Mononuclear cell (primary cell): ENCODE data around the gene CDYL2. TPM values are rescaled to one million over a fixed set of nuclear protein-coding genes. Genes with fewer than 3 reads are reported as not detected.
A peak's percentile ranks its signal among the peaks of the same experiment; 100 is the strongest.

Experiments used
- H3K27me3 ChIP-seq: 2 replicates; pipeline ENCODE4 v1.6.0; 2011; ENCODE audit warnings: low read length, control low read depth; ENCODE audit not compliant: insufficient read depth
- H3K4me1 ChIP-seq: 2 replicates; pipeline ENCODE4 v1.5.1; 2011; ENCODE audit warnings: mild to moderate bottlenecking, low read length, control low read depth; ENCODE audit not compliant: insufficient read depth
- H3K4me3 ChIP-seq: 2 replicates; pipeline ENCODE4 v1.5.1; 2011; ENCODE audit warnings: mild to moderate bottlenecking, low read length, moderate library complexity
- H3K9me3 ChIP-seq: 2 replicates; pipeline ENCODE4 v1.5.1; 2011; ENCODE audit warnings: low read depth, mild to moderate bottlenecking, control low read depth, low read length
- total RNA-seq: library from RNA; depleted of rRNA; stranded (reverse); fragments of >200 nt; gene quantifications from one replicate; pipeline ENCODE4 v1.2.3, GENCODE V29; 2012

CDYL2 gene, protein sequence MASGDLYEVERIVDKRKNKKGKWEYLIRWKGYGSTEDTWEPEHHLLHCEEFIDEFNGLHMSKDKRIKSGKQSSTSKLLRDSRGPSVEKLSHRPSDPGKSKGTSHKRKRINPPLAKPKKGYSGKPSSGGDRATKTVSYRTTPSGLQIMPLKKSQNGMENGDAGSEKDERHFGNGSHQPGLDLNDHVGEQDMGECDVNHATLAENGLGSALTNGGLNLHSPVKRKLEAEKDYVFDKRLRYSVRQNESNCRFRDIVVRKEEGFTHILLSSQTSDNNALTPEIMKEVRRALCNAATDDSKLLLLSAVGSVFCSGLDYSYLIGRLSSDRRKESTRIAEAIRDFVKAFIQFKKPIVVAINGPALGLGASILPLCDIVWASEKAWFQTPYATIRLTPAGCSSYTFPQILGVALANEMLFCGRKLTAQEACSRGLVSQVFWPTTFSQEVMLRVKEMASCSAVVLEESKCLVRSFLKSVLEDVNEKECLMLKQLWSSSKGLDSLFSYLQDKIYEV
- total RNA-seq = 8.2 TPM

DNA sequence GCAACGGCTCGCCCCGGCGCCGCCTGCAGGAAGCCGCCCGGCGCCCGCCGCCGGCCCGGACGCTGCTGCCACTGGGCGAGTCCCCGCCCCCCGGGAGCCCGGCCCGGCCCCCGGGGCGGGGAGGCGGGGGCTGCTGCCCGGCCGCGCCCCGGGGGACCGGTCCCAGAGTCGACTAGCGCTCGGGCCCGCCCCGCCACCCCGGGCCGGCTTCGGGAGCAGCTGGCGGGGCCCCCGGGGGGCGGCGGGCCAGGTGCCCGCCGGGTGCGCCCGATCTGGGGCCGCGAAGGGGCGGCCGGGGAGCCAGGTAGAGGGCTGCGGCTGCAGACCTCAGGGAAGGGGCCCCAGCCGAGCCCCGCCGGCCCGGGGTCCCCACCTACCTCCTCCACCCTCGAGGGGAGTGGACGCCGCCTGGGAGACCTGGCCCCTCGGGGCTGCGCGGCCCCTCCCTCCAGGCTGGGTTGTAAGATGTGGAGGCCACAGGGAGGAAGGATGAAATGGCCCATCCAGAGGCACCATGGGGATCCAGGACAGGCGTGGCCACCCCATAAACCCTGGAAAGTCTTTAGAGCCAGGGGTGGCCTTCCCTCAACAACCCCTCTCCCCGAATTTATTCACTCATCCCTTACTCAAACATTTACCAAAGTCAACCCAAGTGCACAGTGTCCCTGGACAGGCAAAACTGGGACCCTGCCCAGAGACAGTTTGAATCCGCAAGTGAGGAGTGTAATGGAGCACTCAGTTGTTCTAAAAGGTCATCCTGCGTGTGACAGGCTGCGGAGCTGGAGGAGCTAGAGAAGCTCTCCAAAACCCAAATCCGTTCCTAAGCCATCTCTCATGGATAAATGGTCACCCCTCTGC lies at the start of gene CDYL2:
CDYL2 (minus strand) TSS at position 73 of the 858 bp plus-strand sequence. CDS start 425 bp downstream, outside the sequence.
- Histone ChIP-seq H3K4me1 (peaks cover 44% of the 10 kb centered on the region), H3K4me3 (peak within 1 kb of the TSS; percentile 42), H3K27me3 (no peaks in the 10 kb centered on the region), H3K9me3 (no peaks in the 10 kb centered on the region)

DNA sequence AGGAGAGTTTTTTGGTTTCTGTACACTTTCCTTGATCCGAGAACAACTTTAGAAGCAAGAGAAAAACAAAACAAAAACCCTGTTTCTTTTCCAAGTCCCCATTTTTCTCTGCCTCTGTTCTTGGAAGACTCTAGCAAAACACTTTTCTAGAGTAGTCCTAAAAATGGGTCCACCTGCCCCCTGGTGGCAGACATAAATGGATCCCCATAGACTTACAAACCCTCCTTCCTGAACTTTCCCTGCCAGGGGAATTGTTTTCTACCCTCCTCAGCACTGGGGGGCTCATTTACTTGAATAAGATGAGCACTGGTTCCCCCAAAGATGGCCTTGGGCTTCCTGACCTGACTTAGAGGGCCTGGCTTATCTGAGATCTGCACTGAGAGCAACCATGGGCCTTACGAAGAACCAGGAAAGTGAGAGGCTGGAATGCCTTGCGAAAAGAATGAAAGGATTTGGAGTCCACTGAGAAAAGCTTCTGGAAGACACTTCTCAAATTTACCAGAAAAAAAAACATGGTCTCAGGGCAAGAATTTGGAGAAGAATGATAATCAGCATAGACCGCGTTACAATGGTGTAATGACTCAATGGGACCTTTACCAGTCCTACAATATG lies 48.0 kb upstream of the CDYL2 start:
- Histone ChIP-seq H3K9me3 (no peaks in the 10 kb centered on the region), H3K4me1 (no peaks in the 10 kb centered on the region), H3K4me3 (no peak overlapping the region), H3K27me3 (no peaks in the 10 kb centered on the region)

DNA sequence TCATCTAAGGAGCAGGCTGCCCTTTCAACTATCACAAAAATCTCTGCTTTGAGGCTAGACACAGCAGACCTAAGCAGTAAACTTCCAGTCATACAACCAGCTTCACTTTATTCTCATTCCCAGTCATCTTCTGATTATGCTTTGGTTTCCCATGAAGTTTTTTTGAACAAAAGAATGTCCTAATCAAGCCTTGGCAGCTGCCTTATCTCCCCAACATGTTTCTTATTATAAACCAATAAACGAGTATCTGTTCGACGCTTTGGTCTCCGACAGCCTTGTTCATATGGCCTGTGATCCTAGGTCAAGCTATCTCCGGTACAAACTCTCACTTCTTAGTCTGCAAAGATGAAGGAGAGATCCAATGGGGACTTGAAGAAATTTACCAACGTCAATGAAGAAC lies 47.4 kb upstream of the CDYL2 start:
- no peak overlapping the region for H3K4me3 ChIP-seq
- H3K4me1 ChIP-seq = no peaks in the 10 kb centered on the region
- H3K27me3 ChIP-seq = no peaks in the 10 kb centered on the region
- no peaks in the 10 kb centered on the region for H3K9me3 ChIP-seq

DNA sequence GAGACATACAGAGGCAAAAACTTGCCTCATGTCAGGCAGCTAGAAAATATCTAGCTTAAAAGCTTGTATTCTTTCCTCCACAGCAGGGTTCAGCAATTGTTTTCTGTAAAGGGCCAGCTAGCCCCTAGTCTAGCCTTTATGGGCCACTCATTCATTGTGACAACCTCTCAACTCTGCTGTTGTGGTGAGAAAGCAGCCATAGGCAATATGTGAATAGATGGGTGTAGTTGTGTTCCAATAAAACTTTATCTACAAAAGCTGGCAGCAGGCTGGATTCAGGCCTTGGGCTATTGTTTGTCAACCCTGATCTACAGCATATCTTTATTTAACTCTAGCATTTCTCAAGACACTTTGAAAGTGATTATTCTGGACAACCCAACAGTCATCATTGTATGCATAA lies 46.4 kb upstream of the CDYL2 start:
- Histone ChIP-seq H3K27me3 (no peaks in the 10 kb centered on the region), H3K4me1 (no peaks in the 10 kb centered on the region), H3K4me3 (no peak overlapping the region), H3K9me3 (no peaks in the 10 kb centered on the region)

DNA sequence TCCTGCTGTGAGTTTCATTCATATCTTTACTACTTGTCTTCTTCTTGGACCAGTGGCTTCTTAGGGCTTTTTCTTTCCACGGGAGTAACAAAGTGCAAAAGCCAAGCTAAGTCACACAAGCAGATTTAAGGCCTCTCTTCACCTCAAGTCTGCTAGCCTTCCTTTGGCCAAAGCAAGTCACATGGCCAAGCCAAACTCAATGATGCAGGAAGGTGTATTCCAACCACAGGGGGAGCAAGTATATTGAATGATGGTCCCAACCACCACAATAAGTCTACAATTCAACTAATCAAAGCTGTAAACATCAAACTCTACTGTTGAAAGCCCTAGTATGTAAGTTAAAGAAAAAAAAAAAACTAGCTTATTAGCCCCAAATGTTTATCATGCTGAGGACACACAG lies 44.5 kb upstream of the CDYL2 start:
- Histone ChIP-seq H3K4me3 (no peak overlapping the region), H3K27me3 (no peaks in the 10 kb centered on the region), H3K9me3 (peaks cover 8% of the 10 kb centered on the region), H3K4me1 (no peaks in the 10 kb centered on the region)

DNA sequence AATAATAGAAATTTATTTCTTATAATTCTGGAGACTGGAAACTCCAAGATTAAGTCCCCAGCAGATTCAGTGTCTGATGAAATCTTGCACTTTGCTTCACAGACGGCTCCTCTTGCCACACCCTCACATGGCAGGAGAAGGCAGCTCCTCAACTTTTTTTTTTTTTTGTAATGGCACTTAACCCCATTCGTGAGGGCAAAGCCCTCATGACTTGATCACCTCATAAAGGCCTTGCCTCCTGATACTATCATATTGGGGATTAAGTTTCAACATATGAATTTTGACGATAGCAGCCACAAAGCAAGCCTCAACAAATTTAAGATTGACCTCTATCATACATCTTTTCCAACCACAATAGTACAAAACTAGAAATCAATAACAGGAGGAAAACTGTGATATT lies 42.3 kb upstream of the CDYL2 start:
- Histone ChIP-seq H3K4me1 (no peaks in the 10 kb centered on the region), H3K27me3 (no peaks in the 10 kb centered on the region), H3K9me3 (peaks cover 13% of the 10 kb centered on the region), H3K4me3 (no peak overlapping the region)

DNA sequence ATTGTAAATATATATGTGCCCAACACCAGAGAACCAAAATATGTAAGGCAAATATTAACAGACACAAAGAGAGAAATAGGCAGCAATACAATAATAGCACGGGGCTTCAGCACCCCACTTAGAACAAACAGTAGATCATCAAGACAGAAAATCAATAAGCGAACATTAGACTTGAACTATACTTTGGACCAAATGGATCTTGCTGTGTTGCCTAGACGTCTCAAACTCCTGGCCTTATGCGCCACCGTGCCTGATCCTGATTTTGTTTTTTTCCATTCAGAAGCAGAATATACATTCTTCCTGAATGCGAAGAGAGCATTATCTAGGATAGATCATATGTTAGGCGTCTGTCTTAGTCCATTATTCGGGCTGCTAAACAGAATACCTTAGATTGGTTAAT lies 41.9 kb upstream of the CDYL2 start:
- no peak overlapping the region for H3K4me3 ChIP-seq
- H3K9me3 ChIP-seq = peaks cover 17% of the 10 kb centered on the region
- no peaks in the 10 kb centered on the region for H3K4me1 ChIP-seq
- no peaks in the 10 kb centered on the region for H3K27me3 ChIP-seq

DNA sequence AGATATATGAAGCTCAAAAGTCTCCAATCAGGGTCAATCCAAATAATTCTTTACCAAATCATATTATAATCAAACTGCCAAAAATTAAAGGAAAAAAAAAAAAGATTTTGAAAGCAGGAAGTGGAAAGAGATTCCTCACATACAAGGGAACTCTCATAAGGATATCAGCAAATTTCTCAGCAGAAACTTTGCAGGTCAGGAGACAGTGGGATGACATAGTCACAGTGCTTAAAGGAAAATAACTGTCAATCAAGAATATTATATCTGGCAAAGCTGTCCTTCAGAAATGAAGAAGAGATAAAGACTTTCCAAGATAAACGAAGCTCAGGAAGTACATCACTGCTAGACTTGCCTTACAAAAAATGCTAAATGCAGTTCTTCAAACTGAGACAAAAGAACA lies 40.0 kb upstream of the CDYL2 start:
- Histone ChIP-seq H3K9me3 (peaks cover 22% of the 10 kb centered on the region), H3K4me3 (no peak overlapping the region), H3K4me1 (no peaks in the 10 kb centered on the region), H3K27me3 (no peaks in the 10 kb centered on the region)

DNA sequence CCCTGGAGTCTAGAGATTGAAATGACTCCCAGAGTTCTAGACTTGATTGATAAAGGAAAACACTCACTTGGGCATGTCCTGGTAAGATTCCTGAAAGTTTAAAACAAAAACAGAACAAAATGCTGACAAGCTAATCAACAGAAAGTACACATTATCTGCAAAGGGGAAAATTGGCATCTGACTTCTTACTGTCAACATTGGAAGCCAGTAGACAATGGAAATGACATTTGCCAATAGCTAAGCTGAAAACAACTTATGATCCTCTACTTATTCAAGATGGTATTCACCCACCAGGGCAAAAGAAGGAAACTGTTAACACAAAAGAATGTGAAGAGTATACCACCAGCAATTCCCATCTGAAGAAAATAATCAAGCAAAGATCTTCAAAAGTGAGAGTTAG lies 36.8 kb upstream of the CDYL2 start:
- H3K9me3 ChIP-seq = peaks cover 22% of the 10 kb centered on the region
- no peaks in the 10 kb centered on the region for H3K4me1 ChIP-seq
- H3K4me3 ChIP-seq = no peak overlapping the region
- peaks cover 3% of the 10 kb centered on the region for H3K27me3 ChIP-seq

DNA sequence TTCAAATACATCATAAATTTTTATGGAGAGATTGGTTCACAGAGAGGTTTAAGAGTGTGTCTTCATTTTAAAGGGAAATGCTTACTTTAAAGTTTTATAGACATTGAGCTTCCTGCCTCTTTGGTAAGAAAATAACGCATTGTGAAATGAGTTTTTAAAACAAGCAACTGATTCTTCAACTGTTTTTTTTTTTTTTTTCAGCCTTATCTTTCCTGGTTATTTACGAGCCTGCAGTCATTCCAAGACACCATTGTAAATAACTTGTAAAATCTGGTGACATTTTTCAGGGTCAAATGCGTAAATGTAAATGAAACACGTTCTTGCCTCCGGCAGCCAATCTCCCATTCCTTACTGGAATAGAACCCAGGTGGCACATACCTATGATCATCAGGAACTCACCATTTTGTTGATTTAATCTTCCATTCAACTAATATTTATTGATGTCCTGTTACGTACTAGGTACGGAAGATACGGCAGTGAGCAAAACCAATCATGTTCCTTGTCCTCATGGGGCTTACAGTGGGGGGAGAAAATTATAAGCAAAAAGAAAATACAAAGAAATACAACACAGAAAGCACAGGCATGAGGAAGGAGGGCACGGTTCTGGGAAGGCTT lies 33.2 kb upstream of the CDYL2 start:
- no peak overlapping the region for H3K4me3 ChIP-seq

DNA sequence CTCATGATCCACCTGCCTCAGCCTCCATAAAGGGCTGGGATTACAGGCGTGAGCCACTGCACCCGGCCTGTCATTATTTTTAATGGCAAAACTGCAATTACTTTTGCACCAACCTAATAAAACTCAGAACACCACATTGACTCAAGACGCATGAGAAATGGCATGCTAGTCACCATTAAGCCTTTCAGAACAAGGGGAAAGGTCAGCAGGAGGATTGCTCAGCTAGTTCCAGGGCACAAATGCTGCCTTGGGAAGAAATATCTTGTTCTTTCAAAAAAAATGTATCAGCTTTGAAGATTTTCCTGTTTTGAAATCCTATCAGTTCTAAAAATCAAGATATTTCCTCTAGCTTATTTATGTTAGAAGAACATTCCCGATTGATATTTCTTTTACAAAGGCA lies 32.4 kb upstream of the CDYL2 start:
- Histone ChIP-seq H3K27me3 (peaks cover 3% of the 10 kb centered on the region), H3K9me3 (peaks cover 8% of the 10 kb centered on the region), H3K4me1 (no peaks in the 10 kb centered on the region), H3K4me3 (no peak overlapping the region)

More for the DNA sequence above, 33.2 kb upstream of the CDYL2 start:
- no peaks in the 10 kb centered on the region for H3K4me1 ChIP-seq
- peaks cover 8% of the 10 kb centered on the region for H3K9me3 ChIP-seq
- H3K27me3 ChIP-seq = peaks cover 3% of the 10 kb centered on the region

DNA sequence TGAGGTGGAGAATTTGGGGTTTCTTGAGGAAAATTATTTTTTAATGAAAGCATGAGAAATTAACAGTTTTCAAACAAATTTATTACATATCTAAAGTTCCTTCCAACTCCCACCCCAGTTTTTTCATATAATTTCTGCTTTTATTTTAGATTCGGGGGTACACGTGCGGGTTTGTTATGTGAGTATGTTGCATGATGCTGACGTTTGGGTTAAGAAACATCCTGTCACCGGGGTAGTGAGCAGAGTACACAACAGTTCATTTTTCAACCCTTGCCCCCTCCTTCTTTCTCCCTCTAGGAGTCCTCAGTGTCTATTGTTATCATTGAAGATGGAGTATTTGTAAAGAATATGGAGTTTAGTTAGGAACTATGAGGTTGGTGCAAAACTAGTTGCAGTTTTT lies 31.8 kb upstream of the CDYL2 start:
- H3K27me3 ChIP-seq = peaks cover 3% of the 10 kb centered on the region
- peaks cover 4% of the 10 kb centered on the region for H3K9me3 ChIP-seq
- no peak overlapping the region for H3K4me3 ChIP-seq
- H3K4me1 ChIP-seq = no peaks in the 10 kb centered on the region

DNA sequence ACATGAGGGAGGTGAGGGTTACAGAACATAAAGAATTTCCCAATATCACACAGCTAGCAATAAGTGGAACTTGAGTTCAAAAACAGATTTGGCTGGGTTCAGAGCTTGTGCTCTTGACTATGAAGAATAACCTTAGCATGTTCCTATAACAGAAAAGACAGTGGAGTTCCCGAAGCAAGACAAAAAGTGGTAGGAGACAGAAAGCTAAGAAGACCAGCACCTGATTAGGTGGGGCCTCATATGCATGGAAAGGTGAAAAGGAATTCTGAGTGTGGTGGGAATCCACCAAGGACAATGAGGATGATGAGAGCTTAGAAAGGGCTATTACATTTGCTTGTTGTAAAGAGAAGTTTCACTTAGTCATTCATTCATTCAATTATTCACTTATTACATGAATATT lies 26.6 kb upstream of the CDYL2 start:
- Histone ChIP-seq H3K4me3 (no peak overlapping the region), H3K9me3 (no peaks in the 10 kb centered on the region), H3K4me1 (no peaks in the 10 kb centered on the region), H3K27me3 (no peaks in the 10 kb centered on the region)

DNA sequence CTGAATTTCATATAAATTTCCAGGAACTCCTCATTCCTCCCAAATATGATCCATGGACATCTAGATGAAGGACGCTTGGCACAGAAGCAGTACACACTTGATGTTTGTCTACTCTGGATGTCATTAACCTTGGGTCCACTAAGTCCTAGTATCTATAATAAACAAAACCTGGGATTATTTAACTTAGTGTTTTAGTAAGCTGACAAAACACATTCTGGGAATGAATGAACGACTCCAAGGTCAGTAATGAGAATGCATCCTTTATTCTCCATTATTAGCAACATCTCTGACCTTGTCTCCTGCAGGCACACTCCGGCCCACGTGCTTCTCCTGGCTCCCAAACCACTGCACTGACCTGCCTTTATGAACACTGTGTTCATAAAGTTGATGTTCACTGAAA lies 24.1 kb upstream of the CDYL2 start:
- H3K9me3 ChIP-seq = no peaks in the 10 kb centered on the region
- no peaks in the 10 kb centered on the region for H3K27me3 ChIP-seq
- H3K4me1 ChIP-seq = no peaks in the 10 kb centered on the region
- no peak overlapping the region for H3K4me3 ChIP-seq

DNA sequence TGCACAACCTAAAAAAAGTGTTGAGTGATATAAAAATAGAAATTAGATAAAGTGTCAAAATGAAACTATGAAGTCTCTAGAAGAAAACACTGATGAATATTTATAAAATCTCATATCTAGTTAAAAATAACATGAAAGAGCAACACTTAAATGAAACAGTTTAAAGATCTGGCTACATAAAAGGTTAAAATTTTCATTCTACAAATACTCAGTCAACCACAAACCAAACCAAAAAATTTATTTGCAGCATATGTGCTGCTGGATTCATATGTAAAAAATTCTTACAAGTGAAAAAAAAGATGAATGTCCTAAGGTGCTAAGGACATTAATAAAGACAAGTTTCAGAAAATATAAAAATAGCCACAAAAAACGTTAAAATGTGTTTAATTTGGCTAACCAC lies 22.6 kb upstream of the CDYL2 start:
- Histone ChIP-seq H3K4me3 (no peak overlapping the region), H3K4me1 (no peaks in the 10 kb centered on the region), H3K27me3 (no peaks in the 10 kb centered on the region), H3K9me3 (no peaks in the 10 kb centered on the region)
